ENCODE results near the gene NXPH2.

DNA sequence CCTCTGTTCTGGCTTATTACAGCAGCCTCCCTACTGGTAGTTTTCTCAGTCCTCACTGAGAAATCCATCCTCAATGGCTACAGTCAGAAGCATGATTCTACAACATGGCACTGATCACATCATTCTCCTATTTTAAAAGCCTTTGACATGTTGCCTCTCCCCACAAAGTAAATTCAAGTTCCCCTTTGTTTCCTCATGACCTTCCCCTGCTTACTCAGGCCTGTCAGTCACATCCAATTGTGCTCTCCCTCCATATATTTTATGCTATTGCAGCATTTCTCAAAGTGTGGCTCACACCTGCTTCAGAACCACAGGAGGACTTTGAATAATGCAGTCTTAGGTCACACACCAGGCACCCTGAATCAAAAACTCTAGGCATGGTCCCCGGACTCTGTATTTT, 154.0 kb downstream of the NXPH2 start:
- TF ChIP-seq, protein P1, sequence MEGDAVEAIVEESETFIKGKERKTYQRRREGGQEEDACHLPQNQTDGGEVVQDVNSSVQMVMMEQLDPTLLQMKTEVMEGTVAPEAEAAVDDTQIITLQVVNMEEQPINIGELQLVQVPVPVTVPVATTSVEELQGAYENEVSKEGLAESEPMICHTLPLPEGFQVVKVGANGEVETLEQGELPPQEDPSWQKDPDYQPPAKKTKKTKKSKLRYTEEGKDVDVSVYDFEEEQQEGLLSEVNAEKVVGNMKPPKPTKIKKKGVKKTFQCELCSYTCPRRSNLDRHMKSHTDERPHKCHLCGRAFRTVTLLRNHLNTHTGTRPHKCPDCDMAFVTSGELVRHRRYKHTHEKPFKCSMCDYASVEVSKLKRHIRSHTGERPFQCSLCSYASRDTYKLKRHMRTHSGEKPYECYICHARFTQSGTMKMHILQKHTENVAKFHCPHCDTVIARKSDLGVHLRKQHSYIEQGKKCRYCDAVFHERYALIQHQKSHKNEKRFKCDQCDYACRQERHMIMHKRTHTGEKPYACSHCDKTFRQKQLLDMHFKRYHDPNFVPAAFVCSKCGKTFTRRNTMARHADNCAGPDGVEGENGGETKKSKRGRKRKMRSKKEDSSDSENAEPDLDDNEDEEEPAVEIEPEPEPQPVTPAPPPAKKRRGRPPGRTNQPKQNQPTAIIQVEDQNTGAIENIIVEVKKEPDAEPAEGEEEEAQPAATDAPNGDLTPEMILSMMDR (IDR thresholded peaks at IDR 0.05): no peak
- no peak for TF ChIP-seq EP300 (IDR thresholded peaks at IDR 0.05)
- no peak for TF ChIP-seq POLR2AphosphoS5 (IDR thresholded peaks at IDR 0.05)
- TF ChIP-seq POLR2A (IDR thresholded peaks at IDR 0.05): no peak
